GM12801 (cell line): ENCODE results near the gene MYH6.

Source experiments
- CTCF ChIP-seq: IDR thresholded peaks from one replicate; pipeline ENCODE4 v1.5.1; 2011; ENCODE audit warnings: control low read depth; ENCODE audit not compliant: insufficient read length; ENCODE audit errors: extremely low read depth

MYH6 gene

GRCh38 chr14:23370221-23370620 lies 37.9 kb downstream of the MYH6 start:
- TF ChIP-seq CTCF: no peak

GRCh38 chr14:23366426-23366921 lies 41.6 kb downstream of the MYH6 start:
- no peak for TF ChIP-seq CTCF

GRCh38 chr14:23365732-23366425 lies 42.2 kb downstream of the MYH6 start:
- TF ChIP-seq CTCF: no peak

- no peak for TF ChIP-seq CTCF
These were observed 42.9 kb downstream of the MYH6 start, which contains the start of gene EFS for GRCh38 chr14:23365036-23365731. Gene EFS (minus strand): TSS chr14:23365172. CDS start chr14:23365025, 147 bp downstream.

GRCh38 chr14:23364164-23365035 lies 43.7 kb downstream of the MYH6 start:
- no peak for TF ChIP-seq CTCF

GRCh38 chr14:23362200-23362599 lies 45.9 kb downstream of the MYH6 start:
- TF ChIP-seq CTCF: no peak

GRCh38 chr14:23361763-23362162 lies 46.3 kb downstream of the MYH6 start:
- no peak for TF ChIP-seq CTCF
